ENCODE results near the gene NACC2. TPM values are rescaled to one million over a fixed set of nuclear protein-coding genes. Genes with fewer than 3 reads are reported as not detected.
"Not testable (repeated sequence)": the region's sequence is repeated elsewhere in the genome, so short reads cannot be mapped to it uniquely, and the experiment has no call there.

Gene NACC2
- total RNA-seq, 1 donor from 2014 or later = 34.0 TPM

DNA sequence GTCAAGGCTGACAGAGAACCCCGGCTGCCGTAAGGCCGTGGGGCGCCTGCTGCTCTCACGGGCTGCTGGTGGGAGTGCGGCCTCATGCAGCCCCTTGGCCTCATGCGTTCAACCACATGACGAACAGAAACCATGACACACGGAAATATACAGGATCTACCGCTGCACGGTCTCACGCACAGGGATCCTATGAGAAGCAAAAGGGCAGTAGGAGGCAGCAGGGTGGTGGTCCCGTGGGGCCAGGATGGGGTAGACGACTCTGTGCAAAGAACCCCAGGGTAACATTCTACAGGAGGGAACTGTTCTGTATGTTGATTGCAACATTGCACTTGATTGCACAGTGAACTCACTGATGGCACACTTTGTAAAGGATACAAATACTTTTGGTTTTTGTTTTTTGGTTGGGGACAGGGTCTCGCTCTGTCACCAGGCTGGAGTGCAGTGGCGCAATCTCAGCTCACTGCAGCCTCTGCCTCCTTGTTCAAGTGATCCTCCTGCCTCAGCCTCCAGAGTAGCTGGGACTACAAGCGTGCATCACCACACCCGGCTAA lies 51.6 kb downstream of the NACC2 start:
- Histone ChIP-seq H3K27ac (ENCODE audit: low read depth, low read length) (no peak overlapping the region), H3K9ac (ENCODE audit: low read length) (no peak overlapping the region), H3K4me1 (ENCODE audit: insufficient read depth, low read length) (no peaks in the 10 kb centered on the region), H2AFZ (ENCODE audit: low read depth, low read length) (no peak overlapping the region), H4K20me1 (ENCODE audit: insufficient read depth, low read length) (peaks cover 91% of the 10 kb centered on the region), H3K36me3 (ENCODE audit: insufficient read depth, low read length) (no peaks in the 10 kb centered on the region), H3K27me3 (ENCODE audit: insufficient read depth, low read length) (no peaks in the 10 kb centered on the region), H3K79me2 (ENCODE audit: insufficient read depth, low read length) (peaks cover 73% of the 10 kb centered on the region), H3K4me3 (ENCODE audit: insufficient read depth, low read depth, low read length) (no peak overlapping the region), H3K4me2 (ENCODE audit: low read length) (no peak overlapping the region), H3K9me3 (ENCODE audit: insufficient read depth, low read depth, low read length) (no peaks in the 10 kb centered on the region)
- Mint-ChIP-seq H3K27ac (ENCODE audit: unreplicated experiment) (no peak overlapping the region), H3K4me1 (ENCODE audit: low read depth, unreplicated experiment) (peaks cover 2% of the 10 kb centered on the region), H3K27me3 (ENCODE audit: low read depth, unreplicated experiment) (no peaks in the 10 kb centered on the region), H3K9me3 (ENCODE audit: unreplicated experiment) (no peaks in the 10 kb centered on the region), H3K4me3 (ENCODE audit: unreplicated experiment) (no peak overlapping the region), H3K36me3 (ENCODE audit: low read depth, unreplicated experiment) (peaks cover 16% of the 10 kb centered on the region)
- no peak for DNase-seq (ENCODE audit: low read depth)
- FAIRE-seq = no peak
- TF ChIP-seq EZH2 (IDR thresholded peaks at IDR 0.05; ENCODE audit: insufficient read depth, low read length) (no peak), CTCF (IDR thresholded peaks at IDR 0.05; ENCODE audit: insufficient read depth, low read depth, low read length) (no peak)

DNA sequence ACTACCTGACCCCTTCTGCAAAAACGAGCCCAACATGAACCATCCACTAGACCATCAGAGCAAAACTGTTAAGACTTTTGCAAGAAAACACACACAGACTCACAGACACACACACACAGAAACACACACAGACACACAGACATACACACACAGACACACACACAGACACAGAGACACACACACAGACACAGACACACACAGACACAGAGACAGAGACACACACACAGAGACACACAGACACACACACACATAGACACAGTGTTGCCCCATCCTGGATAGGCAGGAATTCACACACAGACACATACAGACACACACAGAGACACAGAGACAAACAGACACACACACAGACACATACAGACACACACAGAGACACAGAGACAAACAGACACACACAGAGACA lies 52.5 kb downstream of the NACC2 start:
- peaks cover 19% of the 10 kb centered on the region for H3K36me3 Mint-ChIP-seq (ENCODE audit: low read depth, unreplicated experiment)
- DNase-seq (ENCODE audit: low read depth) = no peak

GRCh38 chr9:136040848-136041247 lies 54.2 kb downstream of the NACC2 start:
- not testable (repeated sequence) for H3K27me3 Mint-ChIP-seq (ENCODE audit: low read depth, unreplicated experiment); H3K4me1 ChIP-seq (ENCODE audit: insufficient read depth, low read length); H3K9ac ChIP-seq (ENCODE audit: low read length); H3K9me3 Mint-ChIP-seq (ENCODE audit: unreplicated experiment); H3K4me3 ChIP-seq (ENCODE audit: insufficient read depth, low read depth, low read length); H2AFZ ChIP-seq (ENCODE audit: low read depth, low read length); H3K4me1 Mint-ChIP-seq (ENCODE audit: low read depth, unreplicated experiment); H3K27ac ChIP-seq (ENCODE audit: low read depth, low read length); H3K4me3 Mint-ChIP-seq (ENCODE audit: unreplicated experiment); H3K4me2 ChIP-seq (ENCODE audit: low read length); FAIRE-seq; H3K36me3 ChIP-seq (ENCODE audit: insufficient read depth, low read length); DNase-seq (ENCODE audit: low read depth); H3K27ac Mint-ChIP-seq (ENCODE audit: unreplicated experiment); H3K27me3 ChIP-seq (ENCODE audit: insufficient read depth, low read length); H3K9me3 ChIP-seq (ENCODE audit: insufficient read depth, low read depth, low read length)
- H3K36me3 Mint-ChIP-seq (ENCODE audit: low read depth, unreplicated experiment) = peaks cover 18% of the 10 kb centered on the region
- Histone ChIP-seq H4K20me1 (ENCODE audit: insufficient read depth, low read length) (peaks cover 89% of the 10 kb centered on the region), H3K79me2 (ENCODE audit: insufficient read depth, low read length) (peaks cover 70% of the 10 kb centered on the region)

More for the DNA sequence above, 52.5 kb downstream of the NACC2 start:
- Histone ChIP-seq H3K27me3 (ENCODE audit: insufficient read depth, low read length) (no peaks in the 10 kb centered on the region), H3K4me2 (ENCODE audit: low read length) (no peak overlapping the region), H3K79me2 (ENCODE audit: insufficient read depth, low read length) (peaks cover 74% of the 10 kb centered on the region), H3K4me3 (ENCODE audit: insufficient read depth, low read depth, low read length) (no peak overlapping the region), H3K36me3 (ENCODE audit: insufficient read depth, low read length) (no peaks in the 10 kb centered on the region), H3K9me3 (ENCODE audit: insufficient read depth, low read depth, low read length) (no peaks in the 10 kb centered on the region), H4K20me1 (ENCODE audit: insufficient read depth, low read length) (peaks cover 90% of the 10 kb centered on the region), H3K4me1 (ENCODE audit: insufficient read depth, low read length) (no peaks in the 10 kb centered on the region), H3K9ac (ENCODE audit: low read length) (peak overlapping the region; percentile 10), H2AFZ (ENCODE audit: low read depth, low read length) (no peak overlapping the region), H3K27ac (ENCODE audit: low read depth, low read length) (no peak overlapping the region)
- FAIRE-seq = no peak
- Mint-ChIP-seq H3K27ac (ENCODE audit: unreplicated experiment) (no peak overlapping the region), H3K4me3 (ENCODE audit: unreplicated experiment) (no peak overlapping the region), H3K27me3 (ENCODE audit: low read depth, unreplicated experiment) (no peaks in the 10 kb centered on the region), H3K4me1 (ENCODE audit: low read depth, unreplicated experiment) (no peaks in the 10 kb centered on the region), H3K9me3 (ENCODE audit: unreplicated experiment) (no peaks in the 10 kb centered on the region)
- no peak for TF ChIP-seq CTCF (IDR thresholded peaks at IDR 0.05; ENCODE audit: insufficient read depth, low read depth, low read length)
- TF ChIP-seq EZH2 (IDR thresholded peaks at IDR 0.05; ENCODE audit: insufficient read depth, low read length) = no peak

Measured in astrocyte (in vitro differentiated cells and primary cell).